HG03558 (cell line): ENCODE measurements around the gene EFCAB3.
A peak's percentile ranks its signal among the peaks of the same experiment; 100 is the strongest.
"Not testable (repeated sequence)": the region's sequence is repeated elsewhere in the genome, so short reads cannot be mapped to it uniquely, and the experiment has no call there.

Source experiments
- ATAC-seq: cut with Tn5 transposase; IDR thresholded peaks from one replicate; pipeline ENCODE4 v1.9.1; 2021; ENCODE audit warnings: moderate number of reproducible peaks; ENCODE audit not compliant: unreplicated experiment; ENCODE audit errors: extremely low read depth

Gene EFCAB3

GRCh38 chr17:62380253-62380652 lies at the start of gene EFCAB3:
TSS of gene EFCAB3 (plus strand) at chr17:62380553. CDS start at chr17:62382980, 2,427 bp downstream.
- no peak for ATAC-seq

- no peak for ATAC-seq
Observed at GRCh38 chr17:62336527-62336926, 43.8 kb upstream of the EFCAB3 start.

GRCh38 chr17:62343764-62344270 lies 36.5 kb upstream of the EFCAB3 start:
- no peak for ATAC-seq

GRCh38 chr17:62351176-62351575 lies 29.2 kb upstream of the EFCAB3 start:
- no peak for ATAC-seq

- ATAC-seq: no peak
Observed at GRCh38 chr17:62366191-62366590, 14.2 kb upstream of the EFCAB3 start.

- ATAC-seq: no peak
Observed at GRCh38 chr17:62381561-62381960, 1.2 kb downstream of the EFCAB3 start.

- ATAC-seq: no peak
Observed at GRCh38 chr17:62388856-62389255, 8.5 kb downstream of the EFCAB3 start.

- no peak for ATAC-seq
Observed at GRCh38 chr17:62392908-62393307, 12.6 kb downstream of the EFCAB3 start.

GRCh38 chr17:62398891-62399290 lies 18.5 kb downstream of the EFCAB3 start:
- ATAC-seq: no peak

GRCh38 chr17:62405451-62405850 lies 25.1 kb downstream of the EFCAB3 start:
- no peak for ATAC-seq

GRCh38 chr17:62413090-62413489 lies 32.7 kb downstream of the EFCAB3 start:
- ATAC-seq: not testable (repeated sequence)

- ATAC-seq: peak; percentile 87
Observed at GRCh38 chr17:62423647-62424461, 43.5 kb downstream of the EFCAB3 start, which contains the start of gene METTL2A. TSS of gene METTL2A (plus strand) at chr17:62423897. CDS start at chr17:62423903, 6 bp downstream.

- not testable (repeated sequence) for ATAC-seq
Observed at GRCh38 chr17:62426214-62426613, 45.9 kb downstream of the EFCAB3 start.

- ATAC-seq: not testable (repeated sequence)
Observed at GRCh38 chr17:62435251-62435650, 54.9 kb downstream of the EFCAB3 start.

- ATAC-seq: not testable (repeated sequence)
Observed at GRCh38 chr17:62441181-62441580, 60.8 kb downstream of the EFCAB3 start.

GRCh38 chr17:62444063-62444462 lies 63.7 kb downstream of the EFCAB3 start:
- no peak for ATAC-seq

GRCh38 chr17:62445791-62446190 lies 65.4 kb downstream of the EFCAB3 start:
- ATAC-seq: not testable (repeated sequence)

GRCh38 chr17:62452195-62452594 lies 71.8 kb downstream of the EFCAB3 start:
- ATAC-seq: not testable (repeated sequence)

- not testable (repeated sequence) for ATAC-seq
Observed at GRCh38 chr17:62453041-62453440, 72.7 kb downstream of the EFCAB3 start.

GRCh38 chr17:62453656-62454055 lies 73.3 kb downstream of the EFCAB3 start:
- not testable (repeated sequence) for ATAC-seq

GRCh38 chr17:62454111-62454510 lies 73.8 kb downstream of the EFCAB3 start:
- ATAC-seq: not testable (repeated sequence)

GRCh38 chr17:62456016-62456415 lies 75.7 kb downstream of the EFCAB3 start:
- ATAC-seq: no peak
